Panc1 (cell line): ENCODE measurements around the gene SIRPA.

ENCODE experiments used
- TF ChIP-seq, protein P1 (sequence below): fragments of 450-650 bp; IDR thresholded peaks from 2 replicates; pipeline ENCODE4 v1.5.1; 2017; ENCODE audit warnings: mild to moderate bottlenecking
- TF ChIP-seq, protein P2 (sequence below), 2 experiments: IDR thresholded peaks; 2 replicates each; pipeline ENCODE4 v1.6.1; 2011 to 2012; ENCODE audit warnings: low read depth in 2 of 2, control low read depth in 1 of 2, low read length in 1 of 2, mild to moderate bottlenecking in 1 of 2, moderate library complexity in 1 of 2; ENCODE audit not compliant: insufficient read depth in 1 of 2

DNA sequence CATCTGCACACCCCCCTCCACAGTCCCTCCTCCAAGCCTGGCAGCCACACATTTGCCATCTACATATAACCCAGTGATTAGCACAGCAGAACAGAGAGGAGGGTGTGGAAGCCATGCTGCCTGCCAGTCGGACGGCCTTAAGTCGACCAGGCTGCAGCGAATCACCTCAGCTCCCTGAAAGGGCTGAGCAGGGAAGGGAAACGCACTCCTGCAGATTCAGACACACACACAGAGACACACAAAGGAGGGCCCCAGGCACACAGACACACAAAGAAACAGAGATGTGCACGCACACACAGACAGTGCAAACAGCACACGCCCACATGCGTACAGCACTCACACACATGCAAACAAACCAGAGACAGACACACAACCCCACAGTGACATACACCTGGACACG is 11.2 kb upstream of the SIRPA start:
- TF ChIP-seq, protein P1, sequence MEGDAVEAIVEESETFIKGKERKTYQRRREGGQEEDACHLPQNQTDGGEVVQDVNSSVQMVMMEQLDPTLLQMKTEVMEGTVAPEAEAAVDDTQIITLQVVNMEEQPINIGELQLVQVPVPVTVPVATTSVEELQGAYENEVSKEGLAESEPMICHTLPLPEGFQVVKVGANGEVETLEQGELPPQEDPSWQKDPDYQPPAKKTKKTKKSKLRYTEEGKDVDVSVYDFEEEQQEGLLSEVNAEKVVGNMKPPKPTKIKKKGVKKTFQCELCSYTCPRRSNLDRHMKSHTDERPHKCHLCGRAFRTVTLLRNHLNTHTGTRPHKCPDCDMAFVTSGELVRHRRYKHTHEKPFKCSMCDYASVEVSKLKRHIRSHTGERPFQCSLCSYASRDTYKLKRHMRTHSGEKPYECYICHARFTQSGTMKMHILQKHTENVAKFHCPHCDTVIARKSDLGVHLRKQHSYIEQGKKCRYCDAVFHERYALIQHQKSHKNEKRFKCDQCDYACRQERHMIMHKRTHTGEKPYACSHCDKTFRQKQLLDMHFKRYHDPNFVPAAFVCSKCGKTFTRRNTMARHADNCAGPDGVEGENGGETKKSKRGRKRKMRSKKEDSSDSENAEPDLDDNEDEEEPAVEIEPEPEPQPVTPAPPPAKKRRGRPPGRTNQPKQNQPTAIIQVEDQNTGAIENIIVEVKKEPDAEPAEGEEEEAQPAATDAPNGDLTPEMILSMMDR = no peak
- TF ChIP-seq, protein P2, sequence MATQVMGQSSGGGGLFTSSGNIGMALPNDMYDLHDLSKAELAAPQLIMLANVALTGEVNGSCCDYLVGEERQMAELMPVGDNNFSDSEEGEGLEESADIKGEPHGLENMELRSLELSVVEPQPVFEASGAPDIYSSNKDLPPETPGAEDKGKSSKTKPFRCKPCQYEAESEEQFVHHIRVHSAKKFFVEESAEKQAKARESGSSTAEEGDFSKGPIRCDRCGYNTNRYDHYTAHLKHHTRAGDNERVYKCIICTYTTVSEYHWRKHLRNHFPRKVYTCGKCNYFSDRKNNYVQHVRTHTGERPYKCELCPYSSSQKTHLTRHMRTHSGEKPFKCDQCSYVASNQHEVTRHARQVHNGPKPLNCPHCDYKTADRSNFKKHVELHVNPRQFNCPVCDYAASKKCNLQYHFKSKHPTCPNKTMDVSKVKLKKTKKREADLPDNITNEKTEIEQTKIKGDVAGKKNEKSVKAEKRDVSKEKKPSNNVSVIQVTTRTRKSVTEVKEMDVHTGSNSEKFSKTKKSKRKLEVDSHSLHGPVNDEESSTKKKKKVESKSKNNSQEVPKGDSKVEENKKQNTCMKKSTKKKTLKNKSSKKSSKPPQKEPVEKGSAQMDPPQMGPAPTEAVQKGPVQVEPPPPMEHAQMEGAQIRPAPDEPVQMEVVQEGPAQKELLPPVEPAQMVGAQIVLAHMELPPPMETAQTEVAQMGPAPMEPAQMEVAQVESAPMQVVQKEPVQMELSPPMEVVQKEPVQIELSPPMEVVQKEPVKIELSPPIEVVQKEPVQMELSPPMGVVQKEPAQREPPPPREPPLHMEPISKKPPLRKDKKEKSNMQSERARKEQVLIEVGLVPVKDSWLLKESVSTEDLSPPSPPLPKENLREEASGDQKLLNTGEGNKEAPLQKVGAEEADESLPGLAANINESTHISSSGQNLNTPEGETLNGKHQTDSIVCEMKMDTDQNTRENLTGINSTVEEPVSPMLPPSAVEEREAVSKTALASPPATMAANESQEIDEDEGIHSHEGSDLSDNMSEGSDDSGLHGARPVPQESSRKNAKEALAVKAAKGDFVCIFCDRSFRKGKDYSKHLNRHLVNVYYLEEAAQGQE (IDR thresholded peaks at IDR 0.05; ENCODE audit: insufficient read depth in 1 of 2, low read depth in 2 of 2, low read length in 1 of 2) = no peak
